H1 (cell line): ENCODE data around the gene CNTF. TPM values are rescaled to one million over a fixed set of nuclear protein-coding genes. Genes with fewer than 3 reads are reported as not detected.

Experiments used
- CTCF ChIA-PET: fragments of 300-600 bp; sonication (Branson Sonifier 250); formaldehyde crosslinking; loops from one replicate; lab custom pipeline; 2021; ENCODE audit not compliant: partially characterized antibody; lab: Charles Lee
- POLR2A ChIA-PET: fragments of 300-600 bp; sonication (Branson Sonifier 250); formaldehyde crosslinking; loops from one replicate; lab custom pipeline; 2021; ENCODE audit warnings: inconsistent platforms; ENCODE audit not compliant: partially characterized antibody; lab: Charles Lee
- DNase-seq, 2 experiments: peaks; one replicate each; pipeline versions ENCODE4 v3.0.0 to v3.0.0-alpha.2; 2010 to 2022; ENCODE audit warnings: low spot score in 2 of 2, low read depth in 1 of 2, mixed read lengths in 1 of 2
- FAIRE-seq: peaks from 2 replicates; lab custom pipeline; 2011; peaks lifted over from hg19 to GRCh38; lab: Jason Lieb, UNC
- H2AFZ ChIP-seq: 2 replicates; pipeline ENCODE4 v1.8.1; 2012; ENCODE audit warnings: low read length, inconsistent platforms
- H2AK5ac ChIP-seq: 2 replicates; pipeline ENCODE4 v1.6.1; 2013; ENCODE audit warnings: low read depth, low read length
- H2BK120ac ChIP-seq: replicated peaks from 2 replicates; pipeline ENCODE3; 2013; ENCODE audit warnings: low read depth, low read length, inconsistent platforms
- H2BK12ac ChIP-seq: 2 replicates; pipeline ENCODE4 v1.6.1; 2013; ENCODE audit warnings: low read depth, low read length
- H2BK15ac ChIP-seq: 2 replicates; pipeline ENCODE4 v1.6.1; 2013; ENCODE audit warnings: low read length
- H2BK20ac ChIP-seq: 2 replicates; pipeline ENCODE4 v1.6.1; 2013; ENCODE audit warnings: low read length
- H2BK5ac ChIP-seq: 2 replicates; pipeline ENCODE4 v1.6.1; 2013; ENCODE audit warnings: low read depth, low read length
- H3K14ac ChIP-seq: 2 replicates; pipeline ENCODE4 v1.6.1; 2013; ENCODE audit warnings: inconsistent platforms; ENCODE audit not compliant: insufficient read length
- H3K18ac ChIP-seq: 2 replicates; pipeline ENCODE4 v1.6.1; 2013; ENCODE audit warnings: low read length; ENCODE audit errors: extremely low read depth
- H3K23ac ChIP-seq: 2 replicates; pipeline ENCODE4 v1.6.1; 2013; ENCODE audit warnings: inconsistent platforms; ENCODE audit not compliant: insufficient read length
- H3K23me2 ChIP-seq: 2 replicates; pipeline ENCODE4 v1.6.1; 2013; ENCODE audit warnings: low read depth, low read length
- H3K27ac ChIP-seq: 2 replicates; pipeline ENCODE4 v1.6.1; 2011; ENCODE audit warnings: low read depth, low read length, inconsistent platforms
- H3K27me3 ChIP-seq, 4 experiments: replicated peaks in 1 of 4; 1 replicate in 1 of 4; 2 replicates in 3 of 4; pipeline versions ENCODE4 v1.6.1 to v1.8.1; 2011 to 2013; ENCODE audit warnings: low read length in 3 of 4, mild to moderate bottlenecking in 3 of 4, inconsistent platforms in 2 of 4, mixed read lengths in 2 of 4, moderate library complexity in 1 of 4; ENCODE audit not compliant: control insufficient read depth in 3 of 4, insufficient read depth in 3 of 4; ENCODE audit errors: extremely low read depth in 1 of 4
- H3K36me3 ChIP-seq, 4 experiments: 2 replicates each; pipeline versions ENCODE4 v1.6.1 to v1.8.1; 2011 to 2013; ENCODE audit warnings: mild to moderate bottlenecking in 4 of 4, low read length in 3 of 4, moderate library complexity in 2 of 4, control low read depth in 1 of 4, inconsistent platforms in 1 of 4; ENCODE audit not compliant: insufficient read depth in 4 of 4, control insufficient read depth in 2 of 4
- H3K4ac ChIP-seq: replicated peaks from 2 replicates; pipeline ENCODE3; 2013; ENCODE audit warnings: low read length, low read depth, mixed read lengths, inconsistent platforms; ENCODE audit not compliant: insufficient read length
- H3K4me1 ChIP-seq, 4 experiments: replicated peaks in 1 of 4; 1 replicate in 1 of 4; 2 replicates in 3 of 4; pipeline versions ENCODE4 v1.6.1 to v1.8.1; 2011 to 2013; ENCODE audit warnings: low read length in 3 of 4, inconsistent platforms in 2 of 4, mixed read lengths in 1 of 4; ENCODE audit not compliant: insufficient read depth in 4 of 4, control insufficient read depth in 3 of 4
- H3K4me2 ChIP-seq, 2 experiments: 2 replicates each; pipeline versions ENCODE4 v1.6.1 to v1.8.1; 2011 to 2013; ENCODE audit warnings: low read depth in 2 of 2, low read length in 2 of 2, control low read depth in 1 of 2, inconsistent platforms in 1 of 2, mild to moderate bottlenecking in 1 of 2; ENCODE audit not compliant: insufficient read depth in 1 of 2
- H3K4me3 ChIP-seq, 4 experiments: fragments of 200-600, 300-600 bp in 1 of 4; sonication (generic), shearing (Covaris generic), sonication (Bioruptor Twin) in 1 of 4; 2 replicates each; pipeline versions ENCODE4 v1.5.1 to v1.8.1; 2011 to 2016; ENCODE audit warnings: low read length in 4 of 4, low read depth in 3 of 4, control low read depth in 2 of 4, inconsistent platforms in 2 of 4, mild to moderate bottlenecking in 2 of 4, mixed read lengths in 1 of 4, moderate library complexity in 1 of 4; ENCODE audit not compliant: insufficient read depth in 2 of 4; ENCODE audit errors: extremely low read depth in 1 of 4
- H3K56ac ChIP-seq: replicated peaks from 2 replicates; pipeline ENCODE3; 2013; ENCODE audit warnings: low read depth, mild to moderate bottlenecking, mixed read lengths, low read length, inconsistent platforms; ENCODE audit not compliant: insufficient read length
- H3K79me1 ChIP-seq: 2 replicates; pipeline ENCODE4 v1.6.1; 2013; ENCODE audit warnings: low read depth, low read length, control low read depth
- H3K79me2 ChIP-seq, 2 experiments: 2 replicates each; pipeline versions ENCODE4 v1.6.1 to v1.8.1; 2012 to 2013; ENCODE audit warnings: low read length in 2 of 2, mild to moderate bottlenecking in 2 of 2, inconsistent platforms in 1 of 2; ENCODE audit not compliant: insufficient read depth in 2 of 2, control insufficient read depth in 1 of 2
- H3K9ac ChIP-seq, 4 experiments: replicated peaks in 1 of 4; 1 replicate in 1 of 4; 2 replicates in 3 of 4; pipeline versions ENCODE4 v1.6.1 to v1.8.1; 2011 to 2013; ENCODE audit warnings: low read depth in 3 of 4, low read length in 3 of 4, control low read depth in 2 of 4, mild to moderate bottlenecking in 2 of 4, moderate library complexity in 2 of 4, inconsistent platforms in 1 of 4; ENCODE audit errors: extremely low read depth in 1 of 4
- H3K9me3 ChIP-seq, 2 experiments: 2 replicates each; pipeline versions ENCODE4 v1.6.1 to v1.8.1; 2012 to 2013; ENCODE audit warnings: mild to moderate bottlenecking in 2 of 2, moderate library complexity in 2 of 2, control low read depth in 1 of 2, inconsistent platforms in 1 of 2, low read depth in 1 of 2, low read length in 1 of 2, mixed read lengths in 1 of 2; ENCODE audit not compliant: insufficient read depth in 2 of 2
- H4K20me1 ChIP-seq, 2 experiments: replicated peaks in 1 of 2; 2 replicates each; pipeline versions ENCODE3 to v1.8.1; 2011 to 2013; ENCODE audit warnings: inconsistent platforms in 2 of 2, low read length in 2 of 2, mild to moderate bottlenecking in 1 of 2; ENCODE audit not compliant: insufficient read depth in 2 of 2, control insufficient read depth in 1 of 2
- H4K5ac ChIP-seq: 2 replicates; pipeline ENCODE4 v1.6.1; 2013; ENCODE audit warnings: low read length, low read depth, mixed read lengths, inconsistent platforms; ENCODE audit not compliant: insufficient read length
- H4K8ac ChIP-seq: 2 replicates; pipeline ENCODE4 v1.8.0; 2013; ENCODE audit warnings: mild to moderate bottlenecking, moderate library complexity, low read length, inconsistent platforms; ENCODE audit not compliant: insufficient read depth; ENCODE audit errors: extremely low read depth
- H4K91ac ChIP-seq: replicated peaks from 2 replicates; pipeline ENCODE3; 2013; ENCODE audit warnings: low read length, mixed read lengths, inconsistent platforms; ENCODE audit not compliant: insufficient read length
- BRCA1 ChIP-seq: IDR thresholded peaks from 2 replicates; pipeline ENCODE4 v1.6.1; 2012; ENCODE audit warnings: low read depth, low read length, improper control_type of control experiment
- KDM4A ChIP-seq: IDR thresholded peaks from one replicate; pipeline ENCODE4 v1.7.1; 2012; ENCODE audit warnings: low read depth, mild to moderate bottlenecking, moderate library complexity, low read length, inconsistent platforms; ENCODE audit not compliant: severe bottlenecking
- MAFK ChIP-seq: IDR thresholded peaks from 2 replicates; pipeline ENCODE4 v1.6.1; 2012; ENCODE audit warnings: low read depth, mild to moderate bottlenecking, improper control_type of control experiment, low read length
- POLR2AphosphoS5 ChIP-seq: IDR thresholded peaks from 2 replicates; pipeline ENCODE4 v1.6.1; 2011; ENCODE audit warnings: low read depth, low read length
- RBBP5 ChIP-seq: IDR thresholded peaks from 2 replicates; pipeline ENCODE4 v1.7.1; 2012; ENCODE audit warnings: low read depth, mild to moderate bottlenecking, inconsistent platforms, low read length, moderate library complexity, borderline replicate concordance
- SIRT6 ChIP-seq: IDR thresholded peaks from one replicate; pipeline ENCODE4 v1.7.1; 2012; ENCODE audit warnings: low read length, inconsistent platforms
- SP1 ChIP-seq: IDR thresholded peaks from 2 replicates; pipeline ENCODE4 v1.6.1; 2011; ENCODE audit warnings: low read depth, low read length
- SP4 ChIP-seq: IDR thresholded peaks from 2 replicates; pipeline ENCODE4 v1.6.1; 2012; ENCODE audit warnings: low read length, inconsistent platforms
- YY1 ChIP-seq: IDR thresholded peaks from 2 replicates; pipeline ENCODE4 v1.6.1; 2011; ENCODE audit warnings: low read depth, mild to moderate bottlenecking, low read length
- WGBS, 2 experiments: shearing (Covaris generic) in 1 of 2; methylation state at CpG; one replicate each; pipeline versions ENCODE4 v1.1.6 to v1.1.7; 2013 to 2015; ENCODE audit warnings: low lambda C conversion rate in 2 of 2, mixed read lengths in 2 of 2, inconsistent platforms in 1 of 2, low coverage in 1 of 2, missing lambda C conversion rate in 1 of 2; ENCODE audit not compliant: insufficient replicate concordance in 2 of 2, insufficient coverage in 1 of 2, insufficient read length in 1 of 2; ENCODE audit errors: extremely low coverage in 1 of 2, missing lambda C conversion rate in 1 of 2; 5-methylcytosine and 5-hydroxymethylcytosine counted together
- polyA plus RNA-seq, 7 experiments: library from polyadenylated mRNA; depleted of rRNA in 3 of 7; stranded (reverse) in 5 of 7; unstranded in 2 of 7; fragments of >200 nt in 5 of 7; fragments of 200-250 nt in 2 of 7; gene quantifications; 1 replicate in 5 of 7; 2 replicates in 1 of 7; 4 replicates in 1 of 7; pipeline versions ENCODE4 v1.2.1 to v1.2.3, GENCODE V29; 2011 to 2013; ENCODE audit warnings: missing spikeins in 2 of 7, mixed read lengths in 2 of 7
- total RNA-seq: library from RNA; stranded (reverse); fragmentation: NEBNext Ultra II Directional; extraction: Animal tissue kit (Norgen Biotek cat#: 25700); gene quantifications from 2 replicates; pipeline ENCODE4 v1.2.1, GENCODE V29; 2021
- TF ChIP-seq, protein P1 (sequence below): IDR thresholded peaks from 2 replicates; pipeline ENCODE4 v1.6.1; 2011; ENCODE audit warnings: low read length, improper control_type of control experiment

The CNTF gene
- total and polyA plus RNA-seq, 2 of the 8 experiments (the other 6 are each of a cell fraction or from before 2014, with no cell fraction given): 0.41 to 1.5 TPM

DNA sequence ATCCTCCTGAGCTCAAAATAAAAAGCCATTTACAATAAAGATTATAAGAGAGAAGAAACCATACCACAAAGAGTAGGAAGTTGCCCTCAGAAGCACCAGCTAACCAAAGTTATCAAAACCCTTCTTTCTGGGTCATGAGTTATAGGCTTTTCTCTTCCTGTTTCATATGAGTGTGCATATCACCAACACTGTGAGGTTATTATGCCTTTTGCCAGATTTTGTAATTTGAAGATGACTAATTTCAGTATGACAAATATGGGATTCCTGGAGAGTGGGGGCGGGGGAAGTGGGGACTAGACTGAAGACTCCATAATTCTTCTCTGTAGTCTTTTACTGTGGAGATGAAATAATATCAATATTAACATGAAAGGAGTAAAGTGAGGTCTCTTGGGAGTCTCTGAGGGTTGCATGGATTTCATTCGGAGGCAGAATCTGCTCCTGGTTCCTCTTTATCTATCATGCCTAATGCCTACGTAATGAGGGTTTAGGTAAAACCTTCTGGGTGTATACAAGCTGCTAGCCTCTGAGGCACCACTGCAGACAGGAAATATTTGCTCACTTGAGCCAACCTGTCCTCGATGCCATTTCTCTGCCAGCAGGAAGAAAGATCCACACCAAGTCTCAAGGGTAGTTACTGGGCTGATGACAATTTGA, 48.9 kb upstream of the CNTF start:
- Histone ChIP-seq H2BK5ac (no peak overlapping the region), H2BK120ac (no peak overlapping the region), H3K4ac (no peak overlapping the region), H3K4me2 (no peak overlapping the region), H3K56ac (no peak overlapping the region), H3K18ac (no peak overlapping the region), H3K23ac (no peak overlapping the region), H3K79me1 (no peaks in the 10 kb centered on the region), H3K79me2 (no peaks in the 10 kb centered on the region), H4K5ac (no peak overlapping the region), H2BK20ac (no peak overlapping the region), H4K20me1 (no peaks in the 10 kb centered on the region), H3K4me3 (no peak overlapping the region), H2AFZ (no peak overlapping the region), H4K8ac (no peak overlapping the region), H2BK12ac (no peak overlapping the region), H3K36me3 (no peaks in the 10 kb centered on the region), H3K9ac (no peak overlapping the region), H3K9me3 (no peaks in the 10 kb centered on the region), H2AK5ac (no peak overlapping the region), H2BK15ac (no peak overlapping the region), H3K27ac (no peak overlapping the region), H3K4me1 (peaks cover 0 to 2% (median 0%) of the 10 kb centered on the region in 4 experiments; a peak in 1 of 7 replicates), H3K27me3 (no peaks in the 10 kb centered on the region), H3K23me2 (no peaks in the 10 kb centered on the region), H4K91ac (no peak overlapping the region), H3K14ac (no peak overlapping the region)
- 94% methylated on average over 4 of the region's 4 CpGs; no CpG with 5 or more reads in 1 of the 2 experiments for WGBS, 2 experiments
- FAIRE-seq: no peak
- no peak for DNase-seq
- ChIA-PET POLR2A (no interaction called here), CTCF (interaction anchor here (1.2 kb wide), 1 partner anchor 562 kb away, joined by 3 read pairs; no protein-coding TSS in a partner anchor)
- no peak for TF ChIP-seq SIRT6
- TF ChIP-seq, protein P1, sequence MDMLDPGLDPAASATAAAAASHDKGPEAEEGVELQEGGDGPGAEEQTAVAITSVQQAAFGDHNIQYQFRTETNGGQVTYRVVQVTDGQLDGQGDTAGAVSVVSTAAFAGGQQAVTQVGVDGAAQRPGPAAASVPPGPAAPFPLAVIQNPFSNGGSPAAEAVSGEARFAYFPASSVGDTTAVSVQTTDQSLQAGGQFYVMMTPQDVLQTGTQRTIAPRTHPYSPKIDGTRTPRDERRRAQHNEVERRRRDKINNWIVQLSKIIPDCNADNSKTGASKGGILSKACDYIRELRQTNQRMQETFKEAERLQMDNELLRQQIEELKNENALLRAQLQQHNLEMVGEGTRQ: no peak
- no peak for TF ChIP-seq POLR2AphosphoS5
- no peak for TF ChIP-seq SP4
- no peak for TF ChIP-seq YY1
- TF ChIP-seq KDM4A: no peak
- no peak for TF ChIP-seq MAFK
- TF ChIP-seq BRCA1: no peak
- no peak for TF ChIP-seq SP1
- TF ChIP-seq RBBP5: no peak
